NCI-H128 (cell line): ENCODE measurements around the gene HOXD13.

Experiments
- DNase-seq: peaks from one replicate; lab custom pipeline; 2025; ENCODE audit not compliant: unreplicated experiment; lab: John Stamatoyannopoulos, UW

The HOXD13 gene

GRCh38 chr2:176130957-176131847 lies 38.7 kb downstream of the HOXD13 start:
- no peak for DNase-seq

- DNase-seq, result no peak
These were observed 39.3 kb downstream of the HOXD13 start for GRCh38 chr2:176131848-176132158.

- DNase-seq, result no peak
These were observed 40.0 kb downstream of the HOXD13 start for GRCh38 chr2:176132205-176133171.

GRCh38 chr2:176133389-176133788 lies 40.9 kb downstream of the HOXD13 start:
- no peak for DNase-seq

- DNase-seq, result no peak
These were observed 41.5 kb downstream of the HOXD13 start for GRCh38 chr2:176134035-176134434.

GRCh38 chr2:176135035-176135440 lies 42.5 kb downstream of the HOXD13 start:
- no peak for DNase-seq

- DNase-seq, result no peak
These were observed 44.1 kb downstream of the HOXD13 start for GRCh38 chr2:176136374-176137251.

GRCh38 chr2:176137252-176137580 lies 44.7 kb downstream of the HOXD13 start:
- DNase-seq, result no peak

- no peak for DNase-seq
These were observed 45.4 kb downstream of the HOXD13 start for GRCh38 chr2:176137906-176138305.

GRCh38 chr2:176138526-176138922 lies 46.0 kb downstream of the HOXD13 start:
- no peak for DNase-seq

GRCh38 chr2:176138923-176139660 lies 46.6 kb downstream of the HOXD13 start:
- DNase-seq, result no peak

GRCh38 chr2:176139661-176140512 lies 47.4 kb downstream of the HOXD13 start:
- no peak for DNase-seq

- DNase-seq, result no peak
These were observed 48.2 kb downstream of the HOXD13 start for GRCh38 chr2:176140513-176141317.

GRCh38 chr2:176142281-176142680 lies 49.8 kb downstream of the HOXD13 start:
- DNase-seq, result no peak
